GM21528 (cell line): Measurements from ENCODE around the gene SELENOF.

Experiments
- ATAC-seq: cut with Tn5 transposase; IDR thresholded peaks from one replicate; pipeline ENCODE4 v1.9.1; 2021; ENCODE audit warnings: mild to moderate bottlenecking, moderate library complexity; ENCODE audit not compliant: unreplicated experiment, low FRiP score

Gene SELENOF

GRCh38 chr1:86913896-86914600 lies at the start of gene SELENOF:
Gene SELENOF, minus strand, starts transcription at chr1:86914126. Its CDS starts 15 bp downstream, at chr1:86914111.
- ATAC-seq = peak; percentile 83

GRCh38 chr1:86960548-86960947 lies 46.6 kb upstream of the SELENOF start:
- ATAC-seq = no peak

GRCh38 chr1:86957221-86957620 lies 43.3 kb upstream of the SELENOF start:
- no peak for ATAC-seq

GRCh38 chr1:86956221-86956620 lies 42.3 kb upstream of the SELENOF start:
- ATAC-seq = no peak

- no peak for ATAC-seq
These were observed 41.8 kb upstream of the SELENOF start for GRCh38 chr1:86955678-86956077.

GRCh38 chr1:86953167-86953566 lies 39.2 kb upstream of the SELENOF start:
- no peak for ATAC-seq

- no peak for ATAC-seq
These were observed 37.5 kb upstream of the SELENOF start for GRCh38 chr1:86951430-86951829.

GRCh38 chr1:86950712-86951419 lies 36.9 kb upstream of the SELENOF start:
- no peak for ATAC-seq

GRCh38 chr1:86948212-86948611 lies 34.3 kb upstream of the SELENOF start:
- ATAC-seq = no peak

GRCh38 chr1:86942743-86943142 lies 28.8 kb upstream of the SELENOF start:
- no peak for ATAC-seq

- no peak for ATAC-seq
These were observed 28.1 kb upstream of the SELENOF start for GRCh38 chr1:86942042-86942441.

GRCh38 chr1:86940599-86940998 lies 26.7 kb upstream of the SELENOF start:
- no peak for ATAC-seq

- no peak for ATAC-seq
These were observed 25.5 kb upstream of the SELENOF start for GRCh38 chr1:86939406-86939805.

- ATAC-seq = no peak
These were observed 24.9 kb upstream of the SELENOF start for GRCh38 chr1:86938855-86939254.

GRCh38 chr1:86938450-86938849 lies 24.5 kb upstream of the SELENOF start:
- ATAC-seq = no peak

GRCh38 chr1:86933562-86934377 lies 19.8 kb upstream of the SELENOF start:
- no peak for ATAC-seq

GRCh38 chr1:86933051-86933450 lies 19.1 kb upstream of the SELENOF start:
- no peak for ATAC-seq

- ATAC-seq = no peak
These were observed 14.9 kb upstream of the SELENOF start for GRCh38 chr1:86928819-86929218.

- ATAC-seq = no peak
These were observed 13.0 kb upstream of the SELENOF start for GRCh38 chr1:86926883-86927282.

GRCh38 chr1:86925742-86926141 lies 11.8 kb upstream of the SELENOF start:
- ATAC-seq = no peak

GRCh38 chr1:86924324-86924960 lies 10.5 kb upstream of the SELENOF start:
- no peak for ATAC-seq
